T-helper 1 cell treated with Interleukin-12 subunit alpha and Interleukin-12 subunit beta and Interleukin-4 antibody, amounts not matched to agents 30 ng/mL and 1 ng/mL, for 36 hours (primary cell): ENCODE measurements around the gene EN1. TPM values are rescaled to one million over a fixed set of nuclear protein-coding genes. Genes with fewer than 3 reads are reported as not detected.

ENCODE experiments used
- intact Hi-C: fragments of 100-400 bp; cut with micrococcal nuclease; formaldehyde crosslinking; loops from one replicate; pipeline ENCODE4 v1.15.1; 2024
- total RNA-seq: library from RNA; stranded (reverse); gene quantifications from 2 replicates; pipeline ENCODE4 v1.2.3, GENCODE V29; 2022

Gene EN1
- total RNA-seq, 1 donor from 2014 or later, result not detected

DNA sequence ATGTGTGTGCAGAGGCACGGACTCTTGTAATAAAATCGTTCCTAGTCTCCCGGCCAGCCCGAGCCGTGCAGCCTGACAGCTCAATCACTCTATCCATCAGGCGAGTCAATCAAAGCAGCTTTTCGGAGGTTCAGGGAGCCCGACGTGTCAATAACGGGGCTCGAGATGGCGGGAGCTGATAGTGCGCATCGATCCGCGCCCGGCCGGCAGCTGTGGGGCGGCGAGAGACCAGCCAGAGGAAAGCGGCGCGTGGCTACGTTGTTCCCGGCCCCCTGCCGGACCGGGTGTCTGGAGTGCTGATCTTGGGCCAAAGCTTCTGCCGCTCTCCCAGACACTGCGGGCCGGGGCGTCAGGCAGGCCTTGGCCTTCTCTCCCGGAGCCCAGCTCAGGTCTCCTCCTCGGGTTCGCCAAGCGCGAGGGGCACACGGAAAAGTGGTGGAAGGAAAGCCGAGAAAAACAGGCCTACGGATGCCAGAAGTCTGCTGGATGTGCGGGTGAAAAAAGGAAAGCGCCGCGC lies 2.4 kb downstream of the EN1 start:
- intact Hi-C loops, result loop anchor here (10.0 kb wide), 1 partner anchor 1500 kb away; the partner anchor contains the start of gene INHBB

DNA sequence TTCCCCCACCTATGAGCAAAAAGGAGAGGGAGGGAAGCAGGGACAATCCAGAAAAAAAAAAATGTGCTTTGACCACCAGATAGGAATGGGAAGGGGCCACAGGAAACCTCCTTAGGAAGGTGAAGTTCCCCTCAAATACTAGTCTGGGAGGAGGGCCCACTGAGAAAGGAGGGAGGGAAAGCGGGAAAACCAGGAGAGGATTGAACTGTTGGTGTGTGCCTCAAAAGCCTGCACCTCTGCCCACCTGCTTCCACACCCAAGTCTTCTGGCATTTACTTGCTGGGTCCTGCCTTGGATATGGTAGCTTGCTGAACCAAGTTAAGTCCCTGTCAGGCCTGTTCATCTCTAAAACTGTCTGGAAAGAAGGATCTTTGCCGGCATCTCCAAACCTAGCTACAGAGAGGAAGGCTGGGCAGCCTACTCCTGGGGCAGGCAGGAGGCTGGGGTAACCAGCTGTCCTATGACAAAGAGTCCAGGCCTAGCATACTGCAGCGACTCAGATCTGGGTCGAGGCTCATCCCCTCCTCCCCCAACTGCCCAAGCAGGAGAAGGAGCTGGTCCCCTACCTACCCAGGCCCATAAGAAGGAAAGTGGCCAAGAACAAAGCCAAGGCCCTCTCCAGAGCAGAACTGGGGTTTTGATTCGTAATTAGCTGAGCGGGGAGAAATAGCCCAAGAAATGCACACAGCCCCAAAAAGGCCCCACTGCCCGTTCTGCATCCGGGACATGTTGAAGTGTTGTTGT lies 3.0 kb downstream of the EN1 start:
- intact Hi-C loops, result loop anchor here (10.0 kb wide), 1 partner anchor 1500 kb away; the partner anchor contains the start of gene INHBB

DNA sequence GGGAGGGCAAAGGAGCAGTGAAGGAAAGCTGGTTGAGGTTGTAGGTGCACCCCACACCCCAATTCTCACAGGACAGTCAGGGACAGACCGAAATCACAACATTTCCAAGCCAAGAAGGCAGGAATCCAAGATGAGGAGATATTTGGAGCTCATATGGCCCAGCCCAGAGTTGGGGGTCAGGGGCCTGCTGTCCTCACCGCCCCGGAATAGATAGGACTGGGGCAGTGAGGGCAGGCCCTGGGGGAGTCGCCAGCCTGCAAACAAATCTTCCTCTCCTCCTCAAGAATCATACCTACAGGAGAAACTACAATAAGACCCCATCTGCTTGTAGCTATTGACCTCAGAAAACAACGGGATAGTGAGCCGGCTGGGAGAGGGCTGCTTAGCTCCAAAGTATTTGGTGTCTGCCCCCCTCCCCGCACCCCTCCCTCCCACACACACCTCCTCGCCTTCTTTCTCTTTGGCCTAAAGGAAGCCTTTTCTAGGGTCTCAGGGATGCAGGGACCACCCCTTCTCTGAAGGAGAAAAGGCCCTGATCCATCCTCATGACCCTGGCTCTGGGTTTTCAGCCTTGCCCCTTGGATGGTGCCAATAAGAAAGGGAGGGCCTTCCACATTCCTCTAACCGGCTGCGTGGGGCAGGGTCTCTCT lies 3.8 kb downstream of the EN1 start:
- intact Hi-C loops, result loop anchor here (2.0 to 10.0 kb wide), 2 partner anchors 13 to 1501 kb away; partner anchors contain the start of gene INHBB

DNA sequence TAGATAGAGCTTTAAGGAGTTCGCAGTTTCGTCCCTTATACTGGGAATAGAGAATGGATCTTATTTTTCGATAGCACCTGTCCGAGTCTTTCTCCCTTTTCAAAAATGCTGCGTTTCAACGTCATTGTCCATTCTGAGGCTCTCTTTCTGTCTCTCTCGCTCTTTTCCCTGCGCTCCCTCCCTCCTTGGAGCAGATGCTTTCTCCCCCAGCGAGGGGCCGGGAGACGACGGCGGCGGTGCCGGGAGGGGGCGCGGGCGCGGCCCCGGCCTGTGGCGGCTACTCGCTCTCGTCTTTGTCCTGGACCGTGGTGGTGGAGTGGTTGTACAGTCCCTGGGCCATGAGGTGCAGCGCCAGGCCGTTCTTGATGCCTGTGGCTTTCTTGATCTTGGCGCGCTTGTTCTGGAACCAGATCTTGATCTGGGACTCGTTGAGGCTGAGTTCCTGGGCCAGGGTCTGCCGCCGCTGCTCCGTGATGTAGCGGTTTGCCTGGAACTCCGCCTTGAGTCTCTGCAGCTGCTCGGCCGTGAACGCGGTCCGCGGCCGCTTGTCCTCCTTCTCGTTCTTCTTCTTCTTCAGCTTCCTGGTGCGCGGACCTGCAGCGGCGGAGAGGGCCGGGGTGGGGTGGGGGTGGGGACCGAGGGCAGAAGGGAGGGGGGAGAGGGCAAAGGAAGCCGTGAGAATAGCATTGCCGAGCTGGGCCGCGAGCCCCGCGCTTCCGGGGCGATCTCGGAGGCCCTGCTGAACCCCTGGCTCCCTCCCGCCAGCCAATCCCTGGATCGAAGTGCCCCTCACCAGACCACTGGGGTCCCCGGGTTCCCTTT lies 4.6 kb downstream of the EN1 start:
- intact Hi-C loops, result loop anchor here (2.0 to 10.0 kb wide), 2 partner anchors 14 to 1502 kb away; partner anchors contain the start of gene INHBB

DNA sequence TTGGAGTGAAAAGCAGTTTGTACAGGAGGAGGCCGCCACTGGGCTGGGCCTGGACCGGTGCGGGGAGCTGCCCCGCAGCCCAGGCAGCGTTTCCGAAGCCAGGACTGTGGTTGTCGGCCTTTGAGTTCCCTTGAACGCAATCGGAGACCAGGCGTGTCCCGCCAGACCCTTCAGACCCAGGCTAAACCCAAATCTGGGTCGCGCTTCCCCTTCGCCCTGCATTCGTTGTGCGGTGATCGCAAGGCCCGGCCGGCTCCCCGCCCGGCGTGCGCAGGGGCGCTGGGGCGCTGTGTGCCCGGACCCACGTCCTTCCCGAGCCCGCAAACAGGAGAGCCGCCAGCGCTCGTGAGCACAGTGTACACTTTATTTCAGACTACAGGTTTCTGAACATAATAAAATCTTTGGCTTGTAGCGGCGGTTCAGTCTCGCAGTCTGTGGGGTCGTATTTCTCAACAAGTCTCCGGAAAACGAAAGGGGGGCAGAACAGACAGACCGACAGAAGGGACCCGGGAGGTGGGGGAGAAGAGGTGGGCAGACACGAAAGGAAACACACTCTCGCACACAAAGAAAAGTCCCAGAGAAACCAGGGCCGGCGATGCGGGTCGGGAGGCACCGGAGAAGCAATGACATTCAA lies 5.5 kb downstream of the EN1 start:
- intact Hi-C loops, result loop anchor here (2.0 to 10.0 kb wide), 2 partner anchors 15 to 1503 kb away; partner anchors contain the start of gene INHBB

DNA sequence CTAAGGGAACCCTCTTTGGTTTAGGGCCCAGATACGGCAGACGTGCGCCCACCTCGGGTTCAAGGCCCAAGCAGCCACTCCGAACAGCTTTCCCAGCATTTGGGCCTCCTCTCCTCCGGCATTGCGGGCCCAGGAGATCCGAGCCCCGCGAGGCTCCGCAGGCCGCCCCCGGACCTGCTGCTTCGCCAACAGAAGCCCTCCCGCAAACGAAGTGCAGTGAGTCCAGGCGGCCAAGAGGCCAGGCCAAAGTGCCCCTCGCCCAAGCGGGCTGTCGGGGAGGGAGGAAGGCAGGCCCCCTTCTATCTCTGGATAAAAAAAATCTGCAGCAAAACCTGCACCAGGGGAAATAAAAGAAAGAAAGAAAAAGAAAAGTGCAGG lies 6.0 kb downstream of the EN1 start:
- intact Hi-C loops, result loop anchor here (10.0 kb wide), 1 partner anchor 1503 kb away; the partner anchor contains the start of gene INHBB

DNA sequence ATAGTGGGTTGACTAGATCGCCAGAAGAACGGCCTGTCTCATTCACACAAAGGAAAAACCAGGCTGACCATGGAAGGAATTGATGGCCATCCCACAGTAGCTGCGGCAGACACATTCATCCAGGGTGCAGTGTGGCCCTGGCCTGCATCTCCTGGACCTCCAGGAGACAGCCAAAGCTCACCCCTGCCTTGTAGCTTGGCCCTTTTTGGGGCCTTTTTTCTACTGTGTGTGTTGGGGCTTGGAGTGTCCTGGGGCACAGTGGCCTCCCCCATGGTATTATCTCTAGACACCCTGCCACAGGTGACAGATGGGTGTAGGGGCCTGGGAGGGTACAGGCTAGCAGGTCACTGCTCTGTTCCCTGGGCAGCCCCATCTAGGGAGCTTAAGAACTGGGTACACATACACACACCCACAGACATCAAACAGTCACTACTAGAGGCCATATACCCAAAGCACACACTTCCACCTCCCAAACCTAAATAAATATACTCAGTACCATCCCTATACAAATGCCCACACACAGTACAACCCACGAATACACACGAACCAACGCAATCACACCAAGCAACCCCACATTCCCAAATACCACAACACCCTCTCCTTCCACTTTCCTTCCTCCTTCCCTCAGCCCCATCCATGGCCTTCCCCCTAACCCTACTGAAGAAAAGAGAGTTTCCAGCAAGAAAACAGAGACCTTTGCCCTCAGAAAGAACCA lies 8.6 kb downstream of the EN1 start:
- intact Hi-C loops, result no loop called here

DNA sequence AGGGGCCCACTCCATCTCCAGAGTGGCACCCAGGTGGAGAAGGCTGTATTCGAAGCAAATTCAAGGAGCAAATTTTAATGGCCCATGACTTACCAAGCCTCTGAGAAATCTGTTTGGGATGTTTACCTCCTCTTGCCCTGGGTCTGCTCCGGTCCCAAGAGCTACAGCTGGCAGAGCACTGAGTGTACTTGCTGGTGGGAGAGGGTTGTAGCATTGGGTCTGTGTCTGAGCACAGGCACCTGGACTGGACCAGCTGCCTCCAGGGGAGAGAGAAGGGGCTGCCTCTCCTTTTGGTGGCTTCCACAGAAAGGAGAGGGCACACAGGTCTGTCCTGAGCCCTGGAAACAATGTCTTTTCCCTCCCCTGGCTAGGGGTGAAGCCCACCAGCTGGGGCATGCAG lies 9.8 kb downstream of the EN1 start:
- intact Hi-C loops, result no loop called here

DNA sequence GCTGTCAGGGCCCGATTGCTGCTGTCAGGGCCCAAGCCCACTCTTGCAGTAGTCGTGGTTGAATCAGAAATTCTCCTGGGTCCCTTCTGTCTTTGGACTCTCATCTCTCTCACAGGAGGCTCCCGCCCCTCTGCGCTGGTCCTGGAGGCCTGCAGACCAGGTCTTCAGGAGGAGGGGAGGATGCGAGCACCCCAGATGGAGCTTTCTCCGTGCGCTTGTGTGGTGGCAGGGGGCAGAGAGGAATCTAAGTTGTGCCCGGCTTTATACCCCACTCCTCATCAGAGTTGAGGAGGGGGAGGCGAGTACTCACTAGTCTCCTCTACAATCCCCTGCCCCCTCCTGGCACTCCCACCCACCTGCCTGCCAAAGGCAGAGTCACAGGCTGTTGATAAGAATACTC lies 10.4 kb downstream of the EN1 start:
- intact Hi-C loops, result no loop called here

DNA sequence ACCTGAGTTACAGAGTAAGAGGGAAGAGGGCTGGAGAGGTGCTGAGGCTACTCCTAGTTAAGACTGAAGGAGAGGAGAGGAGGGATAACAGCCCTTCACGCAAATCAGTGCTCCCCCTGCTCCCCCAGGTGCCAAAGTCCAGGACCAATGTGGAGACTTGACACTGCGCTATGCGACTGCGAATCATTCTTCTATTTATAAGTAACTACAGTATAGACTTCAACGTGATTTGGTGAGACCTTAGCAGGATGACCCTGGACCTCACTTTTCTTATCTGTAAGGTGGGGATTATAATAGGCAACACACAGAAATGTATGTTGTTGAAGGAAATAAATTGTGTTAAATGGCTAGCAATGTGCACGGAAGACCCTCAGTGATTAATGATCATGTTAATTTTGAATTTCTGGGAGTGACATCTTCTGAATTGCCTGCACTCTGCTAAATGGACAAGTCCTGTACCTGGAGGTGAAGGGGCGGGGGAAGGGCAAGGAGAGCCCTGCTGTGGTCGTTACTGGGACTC lies 11.0 kb downstream of the EN1 start:
- intact Hi-C loops, result no loop called here

DNA sequence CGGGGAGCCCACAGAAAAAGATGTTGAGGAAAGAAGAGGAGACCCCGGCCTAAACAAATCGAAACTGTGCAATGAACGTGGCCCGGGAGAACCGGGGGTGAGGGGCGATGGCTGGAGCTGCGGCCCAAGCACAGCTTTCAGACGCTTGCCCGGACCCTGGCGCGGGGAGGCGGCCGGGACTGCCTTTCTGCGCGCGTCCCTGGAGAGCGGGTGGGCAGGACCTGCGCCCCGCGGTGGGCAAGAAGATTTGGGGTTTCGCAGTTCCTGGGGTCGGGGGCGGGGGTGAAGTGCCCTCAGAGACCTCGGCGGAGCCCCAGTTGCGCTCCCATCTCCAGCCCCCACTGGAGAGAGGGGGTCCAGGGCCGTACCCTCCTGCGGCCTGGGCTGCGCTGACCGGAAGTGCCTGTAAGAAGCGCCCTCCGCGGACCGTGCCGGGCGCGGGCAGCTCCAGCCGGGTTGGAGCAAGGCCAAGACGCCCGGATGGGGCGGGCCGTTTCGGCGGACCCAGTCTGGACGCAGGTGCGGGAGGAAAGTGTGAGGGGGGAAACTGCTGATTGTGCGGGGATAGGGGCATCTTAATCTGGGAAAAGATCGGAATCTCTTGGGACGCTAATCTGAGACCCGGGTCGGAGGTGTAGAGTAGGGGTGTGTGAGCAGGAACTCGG lies 11.6 kb downstream of the EN1 start:
- intact Hi-C loops, result no loop called here

DNA sequence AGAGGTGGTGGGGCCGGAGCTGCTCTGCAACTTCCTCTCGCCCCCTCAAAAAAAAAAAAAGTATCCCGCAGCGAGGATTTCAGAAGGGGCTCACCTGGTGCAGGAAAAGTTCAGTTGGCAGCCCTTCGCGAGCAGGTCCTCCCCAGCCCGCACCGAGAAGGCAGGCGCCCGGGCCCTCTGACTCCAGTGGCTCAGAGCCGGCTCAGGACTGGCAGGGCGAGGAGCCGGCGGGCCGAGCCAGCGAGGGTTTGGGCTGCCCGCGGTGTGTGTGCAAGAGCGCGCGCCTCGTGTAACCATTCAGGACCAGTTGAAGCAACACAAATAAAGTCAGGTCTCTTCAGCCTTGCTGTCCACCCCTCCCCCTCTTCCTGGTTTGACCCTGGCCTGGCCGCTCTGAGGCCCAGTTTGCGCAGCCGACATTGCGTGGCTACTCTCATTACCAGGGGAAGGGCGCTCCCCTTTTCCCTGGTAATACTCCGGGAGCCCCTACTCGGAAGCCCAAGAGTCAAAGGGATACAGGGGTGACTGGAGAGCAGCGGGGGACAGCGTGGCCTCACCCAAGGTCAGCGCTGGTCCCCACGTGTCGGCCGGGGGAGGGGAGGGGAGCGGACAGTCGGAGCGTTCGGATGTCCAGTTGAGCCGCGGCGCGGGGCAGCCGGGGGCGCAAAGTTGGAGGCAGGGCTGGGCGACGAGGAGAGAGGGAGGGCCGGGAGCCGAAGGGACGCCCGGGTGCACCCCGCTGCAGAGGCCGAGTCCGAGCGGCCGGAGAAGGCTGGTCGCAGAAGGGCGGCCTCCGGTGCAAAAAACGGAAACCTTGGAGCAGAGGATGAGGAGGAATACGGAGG lies 12.3 kb downstream of the EN1 start:
- intact Hi-C loops, result loop anchor here (1.0 kb wide), 1 partner anchor 20 kb away; no protein-coding TSS in a partner anchor

DNA sequence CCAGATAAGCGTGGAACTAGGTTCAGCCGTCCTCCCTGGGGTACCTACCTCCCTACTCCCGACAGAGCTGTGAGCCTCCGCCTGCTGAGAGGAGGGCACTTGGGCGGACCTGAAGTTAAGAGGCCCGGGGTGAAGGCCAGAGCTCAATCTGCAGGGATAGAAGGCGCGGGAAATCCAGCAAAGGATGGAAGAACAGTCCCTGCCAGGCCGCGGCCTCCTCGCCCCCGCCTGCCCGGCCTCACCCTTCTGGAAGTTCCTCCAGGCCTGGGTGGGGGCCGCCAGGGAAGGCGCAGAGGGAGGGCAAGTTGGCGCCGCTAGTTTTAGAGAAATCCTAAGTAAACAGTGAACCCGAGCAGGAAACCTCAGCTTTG lies 13.0 kb downstream of the EN1 start:
- intact Hi-C loops, result loop anchor here (1.0 kb wide), 1 partner anchor 21 kb away; no protein-coding TSS in a partner anchor

DNA sequence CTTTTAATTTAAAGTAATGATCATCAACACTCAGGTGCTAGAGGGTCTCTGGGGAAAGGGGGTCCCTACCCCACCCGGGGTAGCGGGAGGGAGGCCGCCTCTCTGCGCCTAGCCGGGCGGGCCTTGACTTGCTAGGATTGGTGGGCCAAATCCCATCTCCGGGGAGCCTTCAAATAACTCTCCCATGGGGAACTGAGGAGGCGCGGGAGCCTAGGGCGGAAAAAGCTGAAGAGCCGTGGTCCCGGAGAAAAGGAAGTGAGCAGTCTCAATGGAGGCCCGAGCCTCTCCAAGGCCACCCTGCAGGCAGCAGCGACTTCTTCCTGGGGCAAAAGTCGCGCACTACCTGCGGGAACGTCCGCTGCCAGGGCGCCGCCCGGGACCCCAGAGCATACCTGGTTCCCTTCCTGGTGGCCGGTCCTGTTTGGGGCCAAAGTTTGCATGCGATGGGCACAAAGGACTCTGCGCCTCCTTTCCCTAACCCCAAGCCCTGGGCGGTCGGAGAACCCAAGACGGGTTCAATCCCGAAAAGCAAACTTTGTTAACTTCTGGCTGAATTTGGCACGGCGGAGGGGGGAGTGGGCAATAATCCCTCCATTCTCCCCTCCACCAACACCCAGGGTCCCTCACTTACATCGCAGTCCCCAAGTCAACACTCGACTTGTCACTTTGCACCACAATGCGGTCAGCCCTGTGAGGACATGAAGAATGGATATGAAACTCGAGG lies 13.6 kb downstream of the EN1 start:
- intact Hi-C loops, result loop anchor here (1.0 kb wide), 1 partner anchor 21 kb away; no protein-coding TSS in a partner anchor

DNA sequence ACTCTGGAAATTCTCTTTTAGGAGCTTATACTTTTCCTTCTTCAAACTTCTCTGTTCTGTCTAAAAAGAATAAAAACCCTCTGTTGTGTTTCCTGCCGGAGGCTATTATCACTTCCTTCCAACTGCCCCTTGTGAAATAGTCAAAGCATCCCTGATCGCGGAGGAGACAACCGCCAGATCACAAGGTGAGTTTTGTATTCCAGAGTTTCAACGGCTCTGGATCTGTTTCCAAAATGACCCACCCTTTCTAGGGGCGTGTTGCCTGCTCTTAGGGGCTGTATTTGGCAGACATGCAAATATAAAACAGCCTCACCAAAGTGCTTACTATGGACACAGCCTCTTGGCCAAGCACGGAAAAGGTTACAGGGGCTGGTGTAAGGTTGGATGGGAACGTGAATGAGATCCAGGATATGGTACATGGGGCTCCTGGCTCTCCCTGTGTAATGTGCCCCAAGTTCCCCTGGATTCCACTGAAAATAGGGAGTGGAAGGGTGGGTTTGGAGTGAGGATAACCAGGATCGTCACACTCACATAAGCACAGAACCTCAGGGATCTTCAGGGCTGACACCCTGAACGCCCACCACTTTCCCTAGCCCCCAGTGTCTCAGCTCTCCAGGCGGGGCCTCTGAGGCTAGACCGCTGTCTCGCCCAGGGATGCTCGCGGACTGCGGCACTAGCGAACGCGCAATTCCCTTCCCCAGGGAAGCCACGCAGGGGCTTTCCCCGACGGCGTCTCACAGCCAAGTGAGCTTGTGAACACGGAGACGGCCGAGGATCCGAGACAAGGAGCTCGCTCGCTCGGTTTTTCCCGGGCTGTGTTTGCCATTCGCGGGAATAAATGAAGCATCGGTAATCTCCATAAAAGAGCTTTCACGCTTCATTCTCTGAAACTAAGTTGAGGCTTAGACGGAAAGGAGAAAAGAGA lies 14.4 kb downstream of the EN1 start:
- intact Hi-C loops, result no loop called here

DNA sequence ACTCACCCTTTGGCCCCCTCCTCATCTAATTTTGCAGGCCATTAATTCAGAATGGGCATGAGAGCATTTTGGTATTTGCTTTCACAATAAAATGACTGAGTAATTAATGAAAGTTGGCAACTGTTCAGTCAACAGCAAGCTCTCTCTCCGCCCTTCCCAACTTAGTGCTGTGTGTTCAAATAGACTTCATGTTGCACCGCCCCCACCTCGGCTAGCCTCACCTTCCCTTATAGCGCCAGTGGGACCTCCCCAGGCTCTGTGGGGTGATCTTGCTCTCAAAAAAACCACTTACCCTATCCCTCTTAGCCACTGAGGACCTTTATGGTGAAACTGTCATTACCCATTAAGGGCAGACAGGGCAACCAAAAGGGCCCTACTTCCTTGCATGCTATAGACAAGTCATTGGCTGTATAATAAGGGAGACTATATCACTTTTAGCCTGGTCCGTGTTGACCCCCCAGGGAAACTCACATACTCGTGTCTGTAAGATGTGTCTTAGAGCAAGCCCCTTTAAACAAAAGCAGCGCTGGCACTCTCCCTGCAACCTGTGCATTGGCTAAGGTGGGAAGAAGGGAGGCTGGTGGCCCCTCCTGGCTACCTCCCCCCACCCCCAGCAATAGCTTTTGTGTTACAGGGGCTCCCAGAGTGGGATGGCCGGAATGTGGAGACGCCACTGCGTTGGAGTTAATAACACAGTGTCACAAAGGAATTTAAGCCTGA lies 15.2 kb downstream of the EN1 start:
- intact Hi-C loops, result no loop called here
